Measurements from ENCODE around the gene CDC123. TPM values are rescaled to one million over a fixed set of nuclear protein-coding genes. Genes with fewer than 3 reads are reported as not detected.
"Not testable (repeated sequence)": the region's sequence is repeated elsewhere in the genome, so short reads cannot be mapped to it uniquely, and the experiment has no call there.

The CDC123 gene
- total RNA-seq, 6 donors from 2014 or later = 19.9 to 57.5 (median 42.6) TPM

DNA sequence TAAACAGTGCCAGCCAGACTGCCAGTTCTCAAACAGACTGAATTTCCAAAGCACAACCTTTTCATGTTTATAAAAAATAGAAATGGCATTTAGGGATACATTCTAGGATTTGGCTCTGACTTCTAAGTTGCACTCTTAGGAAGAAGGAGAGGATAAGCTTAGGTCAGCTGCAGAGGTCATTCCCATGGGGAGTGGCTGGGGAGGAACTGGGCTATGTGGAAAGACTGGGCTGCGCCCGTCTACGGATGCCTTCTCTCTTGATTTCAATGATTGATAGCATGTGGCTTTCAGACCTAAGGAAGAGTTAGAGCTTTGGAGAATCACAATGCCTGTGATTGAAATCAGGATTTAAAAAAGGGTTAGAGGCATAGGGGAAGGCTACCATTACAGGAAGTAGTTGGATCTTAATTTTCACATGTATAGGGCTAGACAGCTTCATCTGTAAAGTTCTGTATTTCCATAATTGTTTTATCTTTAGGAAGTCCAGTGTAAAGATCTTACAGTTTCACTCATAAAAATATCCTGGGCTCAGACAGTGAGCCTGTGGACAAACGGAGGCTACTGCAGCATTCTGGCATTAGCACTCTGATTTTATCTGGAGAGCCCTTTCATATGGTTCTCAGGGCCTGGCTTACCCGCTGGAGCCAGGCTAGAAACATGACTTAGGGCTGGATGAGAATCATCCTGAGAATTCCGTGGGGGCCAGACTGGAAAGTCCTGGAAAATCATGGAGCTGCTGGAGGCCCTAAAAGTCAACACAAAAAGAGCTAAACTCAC lies 29.8 kb upstream of the CDC123 start:
- no peak overlapping the region for H3K27ac ChIP-seq
- no peak for DNase-seq
- H3K36me3 ChIP-seq = peaks cover 10 to 94% (median 66%) of the 10 kb centered on the region in 4 donors
- TF ChIP-seq, protein P1, sequence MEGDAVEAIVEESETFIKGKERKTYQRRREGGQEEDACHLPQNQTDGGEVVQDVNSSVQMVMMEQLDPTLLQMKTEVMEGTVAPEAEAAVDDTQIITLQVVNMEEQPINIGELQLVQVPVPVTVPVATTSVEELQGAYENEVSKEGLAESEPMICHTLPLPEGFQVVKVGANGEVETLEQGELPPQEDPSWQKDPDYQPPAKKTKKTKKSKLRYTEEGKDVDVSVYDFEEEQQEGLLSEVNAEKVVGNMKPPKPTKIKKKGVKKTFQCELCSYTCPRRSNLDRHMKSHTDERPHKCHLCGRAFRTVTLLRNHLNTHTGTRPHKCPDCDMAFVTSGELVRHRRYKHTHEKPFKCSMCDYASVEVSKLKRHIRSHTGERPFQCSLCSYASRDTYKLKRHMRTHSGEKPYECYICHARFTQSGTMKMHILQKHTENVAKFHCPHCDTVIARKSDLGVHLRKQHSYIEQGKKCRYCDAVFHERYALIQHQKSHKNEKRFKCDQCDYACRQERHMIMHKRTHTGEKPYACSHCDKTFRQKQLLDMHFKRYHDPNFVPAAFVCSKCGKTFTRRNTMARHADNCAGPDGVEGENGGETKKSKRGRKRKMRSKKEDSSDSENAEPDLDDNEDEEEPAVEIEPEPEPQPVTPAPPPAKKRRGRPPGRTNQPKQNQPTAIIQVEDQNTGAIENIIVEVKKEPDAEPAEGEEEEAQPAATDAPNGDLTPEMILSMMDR (IDR thresholded peaks at IDR 0.05) = no peak
- TF ChIP-seq POLR2AphosphoS5 (IDR thresholded peaks at IDR 0.05) = no peak
- TF ChIP-seq POLR2A (IDR thresholded peaks at IDR 0.05) = no peak
- no peak for TF ChIP-seq EP300 (IDR thresholded peaks at IDR 0.05)
- no peak for ATAC-seq (ENCODE audit: low FRiP score in 2 of 2)
- no peak overlapping the region for H3K4me3 ChIP-seq
- H3K9me3 ChIP-seq = no peaks in the 10 kb centered on the region
- 87 to 88% methylated on average over 6 of the region's 6 CpGs for WGBS, 2 donors
- no peaks in the 10 kb centered on the region for H3K4me1 ChIP-seq
- H3K27me3 ChIP-seq = no peaks in the 10 kb centered on the region

DNA sequence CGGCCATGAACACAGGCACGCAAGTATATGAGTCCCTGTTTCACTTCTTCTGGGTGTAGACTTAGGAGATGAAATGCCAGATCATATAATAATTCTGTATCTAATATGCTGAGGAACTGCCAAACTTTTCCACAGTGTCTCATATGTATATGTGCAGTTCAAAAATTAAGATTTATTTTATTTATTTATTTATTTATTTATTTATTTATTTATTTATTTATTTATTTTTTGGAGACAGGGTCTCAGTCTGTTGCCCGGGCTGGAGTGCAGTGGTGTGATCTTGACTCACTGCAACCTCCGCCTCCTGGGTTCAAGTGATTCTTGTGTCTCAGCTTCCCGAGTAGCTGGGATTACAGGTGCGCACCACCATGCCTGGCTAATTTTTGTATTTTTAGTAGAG lies 24.5 kb upstream of the CDC123 start:
- peaks cover 17 to 99% (median 82%) of the 10 kb centered on the region in 4 donors for H3K36me3 ChIP-seq
- ATAC-seq (ENCODE audit: low FRiP score in 2 of 2) = not testable (repeated sequence)
- 90 to 99% methylated on average over 6 of the region's 6 CpGs for WGBS, 2 donors

DNA sequence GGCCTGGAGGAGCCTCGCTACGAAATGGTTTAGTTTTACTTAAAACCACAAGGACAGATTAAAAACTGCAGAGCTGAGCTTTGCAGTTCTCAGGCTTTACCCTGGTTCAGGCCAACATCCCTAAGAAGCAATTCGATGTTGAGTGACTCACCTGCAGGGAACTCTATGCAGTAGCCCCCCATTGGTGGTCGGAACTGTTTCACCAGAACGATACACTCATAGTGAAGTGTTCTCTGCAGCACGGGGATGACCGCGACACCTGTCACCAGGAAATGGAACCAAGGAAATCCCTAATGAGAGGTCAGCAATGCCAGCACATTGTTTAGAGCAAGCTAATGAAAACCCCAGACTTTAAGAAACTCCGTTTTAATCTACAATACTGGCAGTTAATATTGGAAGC lies 18.3 kb upstream of the CDC123 start:
- H3K4me3 ChIP-seq = no peak overlapping the region
- H3K9me3 ChIP-seq = no peaks in the 10 kb centered on the region
- H3K27me3 ChIP-seq = no peaks in the 10 kb centered on the region
- ATAC-seq (ENCODE audit: low FRiP score in 2 of 2) (no peak), DNase-seq (no peak)
- 90% methylated on average over 9 of the region's 9 CpGs for WGBS, 2 donors
- H3K27ac ChIP-seq = no peak overlapping the region
- H3K4me1 ChIP-seq = peaks cover 0 to 4% (median 0%) of the 10 kb centered on the region in 4 donors
- H3K36me3 ChIP-seq = peaks cover 11 to 98% (median 58%) of the 10 kb centered on the region in 4 donors
- TF ChIP-seq EP300 (IDR thresholded peaks at IDR 0.05) (no peak), POLR2AphosphoS5 (IDR thresholded peaks at IDR 0.05) (no peak), POLR2A (IDR thresholded peaks at IDR 0.05) (no peak)
- TF ChIP-seq, protein P1 (IDR thresholded peaks at IDR 0.05) = no peak

More for the DNA sequence above, 24.5 kb upstream of the CDC123 start:
- H3K27me3 ChIP-seq, DNase-seq, H3K27ac ChIP-seq, H3K4me3 ChIP-seq, H3K4me1 ChIP-seq, H3K9me3 ChIP-seq: not testable (repeated sequence)

DNA sequence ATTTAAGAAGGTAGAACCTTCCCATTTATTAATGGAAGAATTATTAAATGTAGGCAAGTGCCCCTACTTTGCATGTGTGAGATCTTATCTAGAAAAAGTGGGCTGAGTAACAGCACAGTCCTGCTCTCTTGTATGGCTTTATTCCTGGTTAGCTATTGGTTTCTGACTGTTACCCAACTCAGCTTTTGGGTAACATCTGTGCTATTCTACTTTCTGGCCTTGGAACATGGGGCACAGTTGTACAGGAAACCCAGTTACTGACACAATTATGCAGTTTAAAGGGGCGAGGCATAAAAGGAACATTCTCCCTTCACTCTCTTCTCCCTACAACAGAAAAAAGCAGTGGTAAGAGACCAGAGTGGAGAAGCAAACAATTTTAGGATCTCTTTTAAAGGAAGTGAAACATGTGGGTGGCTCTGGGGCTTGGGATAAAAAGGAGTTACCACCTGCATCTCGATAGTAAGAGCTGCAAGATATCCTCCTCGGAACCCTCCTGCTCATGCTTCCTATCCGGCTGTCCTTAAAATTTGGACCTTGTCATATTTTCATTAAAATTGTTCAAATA lies 16.3 kb upstream of the CDC123 start:
- no peak for TF ChIP-seq POLR2AphosphoS5 (IDR thresholded peaks at IDR 0.05)
- TF ChIP-seq POLR2A (IDR thresholded peaks at IDR 0.05) = no peak
- TF ChIP-seq EP300 (IDR thresholded peaks at IDR 0.05) = no peak
- TF ChIP-seq, protein P1 (IDR thresholded peaks at IDR 0.05) = no peak
- DNase-seq = no peak
- Histone ChIP-seq H3K27ac (no peak overlapping the region), H3K36me3 (peaks cover 8 to 97% (median 43%) of the 10 kb centered on the region in 4 donors), H3K27me3 (no peaks in the 10 kb centered on the region), H3K9me3 (no peaks in the 10 kb centered on the region), H3K4me3 (no peak overlapping the region), H3K4me1 (peaks cover 0 to 4% (median 0%) of the 10 kb centered on the region in 4 donors)
- 71 to 83% methylated on average over 4 of the region's 4 CpGs for WGBS, 2 donors
- ATAC-seq (ENCODE audit: low FRiP score in 2 of 2) = no peak

DNA sequence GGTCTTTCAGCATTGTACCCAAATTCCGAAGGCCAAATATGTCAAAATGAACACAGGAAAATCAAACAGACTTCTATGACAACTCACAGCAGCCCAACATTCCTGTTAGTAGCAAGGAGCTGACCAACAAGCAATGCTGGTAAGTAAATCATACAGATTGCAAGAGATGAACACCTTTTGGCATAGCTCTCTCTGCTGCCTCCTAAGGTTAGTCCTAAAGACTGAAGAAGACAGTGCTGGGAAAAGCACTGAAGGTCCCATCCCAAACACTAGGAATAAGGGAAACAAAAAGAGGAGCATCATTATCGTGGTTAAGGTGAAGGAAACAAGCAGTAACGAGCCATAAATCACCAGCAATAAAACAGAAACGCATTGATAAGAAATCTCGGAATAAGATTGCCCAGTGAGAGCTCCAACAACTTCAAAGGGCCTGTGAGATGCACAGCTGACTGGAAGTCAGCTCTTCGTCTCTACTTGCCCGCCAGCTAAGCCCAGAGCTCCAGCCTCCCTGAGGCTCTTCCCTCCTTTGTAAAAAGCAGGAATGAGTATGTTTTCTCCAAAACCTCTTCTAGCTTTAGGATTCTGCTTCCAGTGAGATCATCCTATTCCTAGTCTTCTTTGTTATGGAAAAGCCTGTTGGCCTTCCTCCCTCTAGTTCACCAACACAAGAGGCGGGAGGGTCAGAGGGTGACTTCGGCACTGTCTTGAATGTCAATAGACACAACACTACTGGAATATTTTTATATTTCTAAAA lies 15.6 kb upstream of the CDC123 start:
- no peak for TF ChIP-seq POLR2A (IDR thresholded peaks at IDR 0.05)
- TF ChIP-seq EP300 (IDR thresholded peaks at IDR 0.05) = no peak
- TF ChIP-seq, protein P1 (IDR thresholded peaks at IDR 0.05) = no peak
- TF ChIP-seq POLR2AphosphoS5 (IDR thresholded peaks at IDR 0.05) = no peak
- ATAC-seq (ENCODE audit: low FRiP score in 2 of 2) (no peak), DNase-seq (no peak)
- H3K36me3 ChIP-seq = peaks cover 9 to 97% (median 43%) of the 10 kb centered on the region in 4 donors
- WGBS, 2 donors = 77 to 86% methylated on average over 9 of the region's 9 CpGs
- H3K4me1 ChIP-seq = peaks cover 0 to 4% (median 0%) of the 10 kb centered on the region in 4 donors
- H3K9me3 ChIP-seq = no peaks in the 10 kb centered on the region
- H3K27me3 ChIP-seq = no peaks in the 10 kb centered on the region
- H3K27ac ChIP-seq = no peak overlapping the region
- no peak overlapping the region for H3K4me3 ChIP-seq
